Left cardiac atrium (tissue), 4 donors: ENCODE data around the gene HRCT1. TPM values are rescaled to one million over a fixed set of nuclear protein-coding genes. Genes with fewer than 3 reads are reported as not detected.
"Not testable (repeated sequence)": the region's sequence is repeated elsewhere in the genome, so short reads cannot be mapped to it uniquely, and the experiment has no call there.

Experiments
- ATAC-seq, 2 donors: fragments of 200-7000 bp; cut with Tn5 transposase; one replicate each; pipeline ENCODE4 v1.9.1; 2020; ENCODE audit warnings: mild to moderate bottlenecking in 2 of 2, moderate library complexity in 2 of 2
- DNase-seq: peaks from one replicate; pipeline ENCODE4 v3.0.0-alpha.2; 2020
- intact Hi-C, 2 donors: fragments of 100-400 bp; cut with DNase I; formaldehyde crosslinking; loops; one replicate each; pipeline versions ENCODE4 v1.14.1 to v1.15.1; 2022 to 2023
- total RNA-seq, 2 donors: library from RNA; stranded (reverse); fragmentation: NEBNext Ultra II Directional; extraction: Animal tissue kit (Norgen Biotek cat#: 25700); gene quantifications; one replicate each; pipeline ENCODE4 v1.2.1, GENCODE V29; 2021
- donor health status: DM: no; HTN: yes; CAD: no.
- donor health status: DM: no; HTN: yes; CAD: no; lungs with severe emphysema.
- donor health status: DM: yes; HTN: yes; CAD: no.
- donor health status: Dilated cardiomyopathy.

Gene HRCT1
- total RNA-seq, 2 donors from 2014 or later = 4.6 to 9.3 TPM

GRCh38 chr9:35884908-35885307, 21.1 kb upstream of the HRCT1 start:
- ATAC-seq, DNase-seq: not testable (repeated sequence)
- intact Hi-C loops = loop anchor here (5.0 to 10.0 kb wide), 3 partner anchors 58 to 238 kb away; partner anchors contain the start of genes FAM221B (in 1 of the 2), NPR2 (in 1 of the 2) and TMEM8B (in 1 of the 2)

GRCh38 chr9:35891646-35892045, 14.4 kb upstream of the HRCT1 start:
- no peak for DNase-seq
- intact Hi-C loops = no loop called here
- ATAC-seq = no peak

- DNase-seq (no peak), ATAC-seq (no peak)
- intact Hi-C loops = no loop called here
Measured at GRCh38 chr9:35892051-35892450, 14.0 kb upstream of the HRCT1 start.

- intact Hi-C loops = no loop called here
Measured at GRCh38 chr9:35896570-35896969, 9.4 kb upstream of the HRCT1 start.

DNA sequence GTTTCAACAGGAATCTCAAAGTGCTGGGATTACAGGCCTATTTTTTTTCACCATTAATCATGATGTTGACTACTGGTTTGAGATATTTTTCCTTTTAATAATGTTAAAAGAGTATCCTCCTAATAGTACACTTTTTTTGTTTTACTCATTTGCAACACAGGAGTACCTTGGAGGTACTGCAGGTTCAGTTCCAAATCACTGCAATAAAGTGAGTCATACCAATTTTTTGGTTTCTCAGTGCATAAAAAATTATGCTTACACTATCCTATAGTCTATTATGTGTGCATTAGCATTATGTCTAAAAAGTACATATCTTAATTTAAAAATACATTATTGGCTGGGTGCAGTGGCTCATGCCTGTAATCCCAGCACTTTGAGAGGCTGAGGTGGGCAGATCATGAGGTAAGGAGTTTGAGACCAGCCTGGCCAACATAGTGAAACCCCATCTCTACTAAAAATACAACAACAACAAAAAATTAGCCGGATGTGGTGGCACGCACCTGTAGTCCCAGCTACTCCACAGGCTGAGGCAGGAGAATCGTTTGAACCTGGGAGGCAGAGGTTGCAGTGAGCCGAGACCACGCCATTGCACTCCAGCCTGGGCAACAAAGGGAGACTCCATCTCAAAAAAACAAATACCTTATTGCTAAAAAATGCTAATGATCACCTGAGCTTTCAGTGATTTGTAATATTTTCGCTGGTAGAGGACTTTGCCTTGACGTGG, 8.5 kb upstream of the HRCT1 start:
- intact Hi-C loops, ATAC-seq, DNase-seq: not testable (repeated sequence)

More at GRCh38 chr9:35896570-35896969, 9.4 kb upstream of the HRCT1 start:
- DNase-seq (no peak), ATAC-seq (no peak)

DNA sequence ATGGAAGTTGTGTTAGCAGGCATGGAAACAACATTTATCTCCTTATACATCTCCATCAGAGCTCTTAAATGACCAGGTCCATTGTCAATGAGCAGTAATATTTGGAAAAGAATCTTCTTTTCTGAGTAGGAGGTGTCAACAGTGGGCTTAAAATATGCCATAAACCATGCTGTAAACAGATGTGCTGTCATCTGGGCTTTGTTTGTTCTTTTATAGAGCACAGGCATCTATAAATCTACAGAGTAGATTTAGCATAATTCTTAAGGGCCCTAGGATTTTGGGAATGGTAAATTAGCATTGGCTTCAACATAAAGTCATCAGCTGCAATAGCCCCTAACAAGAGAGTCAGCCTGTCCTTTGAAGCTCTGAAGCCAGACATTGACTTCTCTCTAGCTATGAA, 7.7 kb upstream of the HRCT1 start:
- DNase-seq (no peak), ATAC-seq (no peak)
- intact Hi-C loops = no loop called here

DNA sequence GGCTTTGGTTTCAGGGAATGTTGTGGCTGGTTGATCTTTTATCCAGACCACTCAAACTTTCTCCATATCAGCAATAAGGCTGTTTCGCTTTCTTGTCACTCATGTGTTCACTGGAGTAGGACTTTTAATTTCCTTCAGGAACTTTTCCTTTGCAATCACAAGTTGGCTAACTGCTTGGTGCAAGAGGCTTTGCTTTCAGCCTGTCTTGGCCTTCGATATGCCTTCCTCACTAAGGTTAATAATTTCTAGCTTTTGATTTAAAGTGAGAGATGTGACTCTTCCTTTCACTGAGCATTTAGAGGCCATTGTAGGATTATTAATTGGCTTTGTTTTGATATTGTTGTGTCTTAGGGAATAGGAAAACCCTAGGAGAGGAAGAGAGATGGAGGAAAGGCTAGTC, 7.0 kb upstream of the HRCT1 start:
- intact Hi-C loops = no loop called here
- DNase-seq (no peak), ATAC-seq (no peak)

- intact Hi-C loops = loop anchor here (5.0 kb wide), 2 partner anchors 39 to 119 kb away; no protein-coding TSS in a partner anchor
Measured at GRCh38 chr9:35903049-35903448, 3.0 kb upstream of the HRCT1 start.

DNA sequence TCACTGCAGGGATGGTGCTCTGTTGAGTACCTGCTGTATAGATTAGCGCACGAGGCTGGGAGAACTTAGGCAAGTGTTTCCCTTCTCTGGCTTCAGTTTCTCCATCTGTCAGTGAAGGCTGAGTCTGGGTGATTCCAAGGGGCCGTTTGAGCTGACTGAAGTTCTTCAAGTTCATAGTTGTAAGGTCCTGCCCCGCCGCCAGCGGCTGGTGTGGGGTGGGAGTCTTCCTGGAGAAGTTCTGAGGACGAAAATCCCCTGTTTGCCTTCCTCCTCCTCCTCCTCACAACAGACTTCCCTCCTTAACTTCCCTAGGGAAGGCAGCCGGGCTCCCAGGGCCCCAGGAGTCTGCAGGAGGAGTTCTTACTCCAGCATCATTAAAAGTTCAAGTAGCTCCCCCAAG, 1.7 kb upstream of the HRCT1 start:
- no peak for DNase-seq
- intact Hi-C loops = loop anchor here (2.0 to 5.0 kb wide), 3 partner anchors 38 to 118 kb away; no protein-coding TSS in a partner anchor
- no peak for ATAC-seq

More at GRCh38 chr9:35903049-35903448, 3.0 kb upstream of the HRCT1 start:
- DNase-seq (no peak), ATAC-seq (no peak)

DNA sequence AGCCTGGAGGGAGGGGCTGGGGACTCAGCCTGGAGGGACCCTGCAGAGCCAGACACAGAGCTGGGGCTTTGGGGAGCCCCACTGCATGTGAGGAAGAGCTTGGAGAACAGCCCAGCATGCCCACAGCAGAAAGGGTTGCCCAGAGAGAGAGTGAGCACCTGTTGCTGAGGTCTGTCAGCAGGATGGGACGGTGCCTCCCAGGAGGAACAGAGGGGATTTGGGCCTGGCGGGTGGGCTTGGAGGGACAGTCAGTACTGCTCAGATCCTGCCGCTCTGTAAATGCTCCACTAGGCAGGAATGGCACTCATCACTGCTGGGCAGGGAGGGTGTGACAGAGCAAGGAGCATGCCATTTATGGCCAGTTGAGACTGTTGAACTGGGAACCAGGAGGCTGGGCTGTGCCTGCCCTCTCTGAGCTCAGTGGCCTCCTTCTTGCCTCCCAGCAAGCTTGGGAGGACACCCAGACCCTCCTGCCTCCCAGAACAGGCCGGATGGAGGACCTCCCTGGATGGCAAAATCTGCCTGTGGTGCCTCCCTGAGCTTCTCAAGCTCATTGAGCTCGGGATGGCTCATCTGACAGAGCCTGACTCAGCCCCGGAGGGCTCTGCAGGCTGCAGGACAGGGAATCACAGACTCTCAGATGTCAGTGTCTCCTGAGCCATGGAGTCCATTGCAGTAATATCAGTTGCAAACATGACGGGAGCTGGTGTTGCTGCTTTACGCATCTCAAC, 786 bp upstream of the HRCT1 start:
- intact Hi-C loops = loop anchor here in 1 of 2 donors (2.0 kb wide), 1 partner anchor 40 kb away; no protein-coding TSS in a partner anchor
- DNase-seq (no peak), ATAC-seq (peak in 1 of 2 donors; percentile 0)

GRCh38 chr9:35906923-35907699, 1.1 kb downstream of the HRCT1 start:
- ATAC-seq (peak; percentile 60 to 66), DNase-seq (peak; percentile 78)
- intact Hi-C loops = no loop called here

DNA sequence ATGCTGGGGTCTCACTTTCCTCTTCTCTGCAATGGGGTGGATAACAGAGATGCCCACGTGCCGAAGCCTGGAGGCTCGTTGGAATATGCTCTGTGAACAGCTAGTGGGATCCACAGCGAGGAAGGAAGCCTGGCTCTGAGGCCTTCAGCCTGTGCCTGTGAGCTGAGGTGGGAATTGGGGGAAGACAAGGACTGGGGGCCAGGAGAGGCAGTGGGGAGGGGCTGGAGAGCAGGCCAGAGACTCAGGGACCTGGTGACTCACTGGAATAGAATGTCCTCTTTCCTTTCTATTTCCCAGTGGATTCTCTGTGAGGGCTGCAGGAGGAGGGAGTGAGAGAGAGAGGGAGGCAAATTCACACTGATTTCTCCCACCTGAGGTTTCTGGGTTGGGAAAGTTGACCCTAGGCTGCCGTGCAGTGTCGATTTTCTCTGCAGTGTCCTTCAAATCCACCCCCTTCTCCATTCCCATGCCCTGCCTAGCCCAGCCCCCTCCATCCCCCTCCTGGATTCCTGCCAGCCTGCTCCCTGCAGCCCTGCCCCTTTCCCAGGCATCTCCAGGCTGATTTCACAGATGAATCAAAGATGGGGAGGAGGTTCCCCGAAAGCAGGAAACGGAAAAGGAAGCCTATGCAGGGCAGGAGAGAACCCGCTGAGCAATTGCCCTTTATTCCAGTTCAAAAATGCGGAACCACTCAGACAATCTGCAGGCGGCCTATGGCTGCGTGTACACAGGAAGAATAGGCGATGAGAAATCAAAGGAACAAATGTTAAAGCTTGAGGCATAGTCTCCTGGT, 1.9 kb downstream of the HRCT1 start:
- ATAC-seq (peak; percentile 53 to 66), DNase-seq (peak; percentile 85)
- intact Hi-C loops = no loop called here

DNA sequence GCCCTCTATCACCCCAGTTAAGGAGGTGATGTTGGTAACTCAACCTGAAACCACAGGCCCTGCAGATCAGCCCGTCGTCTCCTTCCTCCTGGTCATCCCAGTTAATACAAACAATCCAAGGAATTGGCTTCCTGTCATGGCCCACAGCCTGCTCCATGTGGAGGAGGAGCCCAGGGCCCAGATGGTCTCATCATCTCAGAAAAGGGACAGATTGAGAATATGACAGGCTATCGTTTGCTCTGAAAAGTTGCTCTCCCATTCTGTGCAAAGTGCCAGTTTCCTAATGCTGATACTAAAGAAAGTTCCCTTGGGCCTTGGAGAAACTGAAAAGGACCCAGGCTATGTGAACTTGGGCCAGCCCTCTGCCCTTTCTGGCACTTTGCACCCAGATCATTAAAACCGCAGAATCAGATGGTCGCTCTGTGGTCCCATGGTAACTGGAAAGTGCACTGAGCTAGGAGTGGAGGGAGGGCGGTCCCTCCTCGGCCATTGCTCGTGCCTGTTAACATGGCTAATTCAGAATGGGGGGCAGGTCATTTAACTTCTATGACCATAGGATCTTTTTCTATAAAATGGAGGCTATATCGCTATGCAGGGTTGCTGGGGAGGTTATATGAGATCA, 2.6 kb downstream of the HRCT1 start:
- ATAC-seq (peak in 1 of 2 donors; percentile 5), DNase-seq (peak; percentile 64)
- intact Hi-C loops = no loop called here

DNA sequence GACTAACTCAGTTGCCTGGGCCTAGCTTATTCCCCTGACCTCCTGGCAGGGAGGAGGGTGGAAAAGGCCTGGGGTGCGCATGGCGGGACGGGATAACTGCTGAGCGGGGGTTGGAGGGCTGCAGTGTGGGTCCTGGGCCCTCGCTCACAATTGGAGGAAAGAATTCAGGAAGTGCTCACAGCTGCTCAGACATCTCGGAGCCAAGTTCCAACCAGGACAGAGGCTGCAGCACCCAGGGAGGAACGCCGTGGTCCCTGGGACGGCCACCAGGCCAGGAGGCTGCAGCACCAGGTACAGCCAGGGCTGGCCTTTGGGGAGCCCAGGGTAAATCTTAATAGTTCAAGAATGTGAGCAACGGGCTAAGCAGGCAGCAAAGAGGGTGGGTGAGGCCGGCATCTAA, 3.3 kb downstream of the HRCT1 start, which contains the start of gene SPAAR:
Gene SPAAR, plus strand, starts transcription at position 217 of the 400 bp plus-strand sequence. CDS start 974 bp downstream, outside the sequence.
- ATAC-seq (no peak), DNase-seq (peak; percentile 41)
- intact Hi-C loops = no loop called here

GRCh38 chr9:35909687-35910612, 3.9 kb downstream of the HRCT1 start:
- intact Hi-C loops = no loop called here
- DNase-seq (peak; percentile 60), ATAC-seq (no peak)

DNA sequence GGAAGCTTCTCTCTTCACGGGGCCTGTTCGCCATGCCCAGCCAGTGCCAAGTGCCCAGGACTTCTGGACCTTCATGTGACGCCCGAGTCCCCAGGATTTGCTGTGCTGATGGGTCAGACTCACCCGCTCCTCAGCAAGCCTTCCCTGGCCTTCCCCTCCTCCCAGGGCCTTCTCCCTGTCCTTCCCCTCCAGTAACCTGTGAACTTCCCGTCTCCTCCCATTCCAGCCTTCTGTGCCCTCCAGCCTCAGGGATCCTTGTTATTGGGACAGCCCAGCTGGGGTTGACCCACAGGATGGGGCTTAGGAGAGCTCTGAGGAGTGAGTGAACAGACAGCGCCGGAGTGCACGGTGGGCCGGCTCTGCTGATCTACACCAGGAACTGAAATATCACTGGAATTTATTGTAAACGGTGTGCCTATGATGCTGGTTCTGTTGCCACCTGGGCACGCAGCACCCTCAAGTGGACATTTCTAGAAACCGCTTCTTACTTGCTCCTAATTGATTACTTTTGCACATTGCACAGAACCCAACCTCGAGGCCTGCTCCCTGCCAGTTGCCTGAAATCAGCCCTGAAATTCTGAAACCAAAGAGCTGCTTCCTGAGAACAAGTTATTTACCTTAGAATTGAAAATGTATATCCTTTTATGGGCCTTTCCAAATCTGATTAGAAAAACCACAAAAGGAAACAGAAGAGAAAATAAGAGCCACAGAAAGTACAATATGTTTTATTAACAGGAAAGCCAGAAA, 4.8 kb downstream of the HRCT1 start:
- ATAC-seq (no peak), DNase-seq (no peak)
- intact Hi-C loops = no loop called here
